HG02759 (cell line): Measurements from ENCODE around the gene IKZF4.
"Not testable (repeated sequence)": the region's sequence is repeated elsewhere in the genome, so short reads cannot be mapped to it uniquely, and the experiment has no call there.

Source experiments
- ATAC-seq: cut with Tn5 transposase; IDR thresholded peaks from one replicate; pipeline ENCODE4 v1.9.1; 2021; ENCODE audit warnings: mild to moderate bottlenecking, moderate library complexity; ENCODE audit not compliant: unreplicated experiment

The IKZF4 gene

GRCh38 chr12:55997535-55997859 is 23.3 kb upstream of the IKZF4 start:
- no peak for ATAC-seq

DNA sequence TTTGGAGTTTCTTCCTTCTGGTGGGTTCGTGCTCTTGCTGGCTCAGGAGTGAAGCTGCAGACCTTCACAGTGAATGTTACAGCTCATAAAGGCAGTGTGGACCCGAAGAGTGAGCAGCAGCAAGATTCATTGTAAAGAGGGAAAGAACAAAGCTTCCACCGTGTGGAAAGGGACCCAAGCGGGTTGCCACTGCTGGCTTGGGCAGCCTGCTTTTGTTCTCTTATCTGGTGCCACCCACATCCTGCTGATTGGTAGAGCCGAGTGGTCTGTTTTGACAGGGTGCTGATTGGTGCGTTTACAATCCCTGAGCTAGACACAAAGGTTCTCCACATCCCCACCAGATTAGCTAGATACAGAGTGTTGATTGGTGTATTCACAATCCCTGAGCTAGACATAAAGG is 21.3 kb upstream of the IKZF4 start:
- ATAC-seq, result not testable (repeated sequence)

GRCh38 chr12:55999999-56000540 is 20.8 kb upstream of the IKZF4 start:
- not testable (repeated sequence) for ATAC-seq

DNA sequence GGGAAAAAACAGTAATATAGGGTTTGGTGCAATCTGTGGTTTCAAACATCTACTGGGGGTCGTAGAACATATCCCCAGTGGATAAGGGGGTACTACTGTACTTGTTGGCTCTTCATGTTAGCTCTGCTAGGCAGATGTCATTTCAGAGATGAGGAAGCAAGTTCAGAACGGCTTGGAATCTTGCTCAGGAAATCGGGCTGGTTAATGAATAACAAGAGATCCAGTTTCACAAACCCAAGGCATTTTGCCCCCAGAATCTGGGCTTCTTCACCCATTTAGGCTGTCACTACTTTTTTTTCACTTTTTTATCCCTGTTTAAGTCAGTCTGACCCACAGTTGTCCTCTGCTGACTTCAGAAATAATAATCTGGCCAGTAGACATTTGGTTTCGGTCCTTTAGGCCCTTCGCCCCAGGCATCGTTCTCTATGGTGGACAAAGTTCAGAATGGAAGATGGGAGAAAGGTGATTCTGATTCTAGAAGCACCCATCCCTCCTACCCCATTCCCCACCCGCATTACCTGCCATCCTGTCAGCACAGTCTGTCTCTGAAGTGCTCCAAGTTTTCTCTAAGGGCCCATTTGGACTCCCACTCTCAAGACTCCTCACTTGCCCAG is 19.2 kb upstream of the IKZF4 start:
- no peak for ATAC-seq

GRCh38 chr12:56003376-56003775 is 17.5 kb upstream of the IKZF4 start:
- not testable (repeated sequence) for ATAC-seq

DNA sequence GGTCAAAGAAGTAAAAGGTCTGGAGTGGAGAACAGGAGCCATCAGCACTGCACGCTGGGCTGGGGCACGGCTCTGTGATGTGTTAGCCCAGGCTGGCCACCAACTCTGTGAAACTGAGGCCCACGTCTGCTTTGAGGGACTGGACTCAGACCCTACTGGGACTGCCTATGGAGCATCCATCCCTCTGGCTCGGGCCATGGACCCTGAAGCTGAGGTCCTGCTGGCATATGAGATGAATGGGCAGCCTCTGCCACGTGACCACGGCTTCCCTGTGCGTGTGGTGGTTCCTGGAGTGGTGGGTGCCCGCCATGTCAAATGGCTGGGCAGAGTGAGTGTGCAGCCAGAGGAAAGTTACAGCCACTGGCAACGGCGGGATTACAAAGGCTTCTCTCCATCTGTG is 16.6 kb upstream of the IKZF4 start:
- ATAC-seq, result no peak

DNA sequence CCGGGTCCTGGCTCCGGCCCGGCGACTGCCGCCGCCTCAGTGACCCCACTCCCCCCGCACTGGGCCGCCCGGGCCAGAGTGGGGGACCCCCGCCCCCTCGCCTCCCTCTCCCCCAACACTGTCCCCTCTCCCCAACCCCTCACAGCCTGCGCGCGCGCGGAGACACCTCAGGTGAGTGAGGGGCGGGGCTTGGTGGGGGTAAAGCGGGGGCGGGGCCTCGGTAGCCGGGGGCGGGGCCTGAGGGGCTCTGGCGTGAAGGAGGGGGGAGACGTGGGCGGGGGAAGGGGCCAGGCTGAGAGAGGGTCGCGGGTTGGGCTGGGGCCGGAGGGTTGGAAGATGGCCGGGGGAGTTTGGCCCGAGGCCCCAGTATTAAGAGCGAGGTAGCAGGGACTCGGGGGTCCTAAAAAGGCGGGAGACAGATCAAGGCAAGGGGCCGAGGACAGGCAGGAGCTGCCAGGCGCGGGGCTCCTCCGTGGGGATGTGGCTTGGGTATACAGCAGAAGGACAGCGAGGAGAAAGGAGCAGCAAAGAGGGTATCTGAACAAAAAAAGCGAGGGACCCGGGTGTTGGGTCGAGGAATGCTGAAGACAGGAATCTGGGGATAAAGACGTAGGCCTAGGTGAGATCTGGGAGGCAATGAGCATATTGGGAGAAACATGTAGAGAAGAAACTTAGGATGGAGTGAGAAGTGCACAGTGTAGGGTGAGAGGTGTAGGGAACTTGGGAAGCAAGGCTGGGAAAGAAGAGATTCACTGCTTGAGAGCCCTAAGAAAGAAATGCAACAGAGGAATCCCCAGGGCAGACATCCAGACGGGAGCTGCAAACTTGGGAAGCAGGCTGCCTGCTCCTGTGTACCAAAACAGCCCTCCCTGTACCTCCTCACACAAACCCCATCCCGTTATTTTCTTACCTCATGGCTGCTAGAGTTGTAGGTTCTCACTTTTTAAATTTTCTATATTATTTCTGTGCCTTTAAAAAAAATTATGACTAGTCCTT is 13.0 kb upstream of the IKZF4 start:
- peak; percentile 41 for ATAC-seq

DNA sequence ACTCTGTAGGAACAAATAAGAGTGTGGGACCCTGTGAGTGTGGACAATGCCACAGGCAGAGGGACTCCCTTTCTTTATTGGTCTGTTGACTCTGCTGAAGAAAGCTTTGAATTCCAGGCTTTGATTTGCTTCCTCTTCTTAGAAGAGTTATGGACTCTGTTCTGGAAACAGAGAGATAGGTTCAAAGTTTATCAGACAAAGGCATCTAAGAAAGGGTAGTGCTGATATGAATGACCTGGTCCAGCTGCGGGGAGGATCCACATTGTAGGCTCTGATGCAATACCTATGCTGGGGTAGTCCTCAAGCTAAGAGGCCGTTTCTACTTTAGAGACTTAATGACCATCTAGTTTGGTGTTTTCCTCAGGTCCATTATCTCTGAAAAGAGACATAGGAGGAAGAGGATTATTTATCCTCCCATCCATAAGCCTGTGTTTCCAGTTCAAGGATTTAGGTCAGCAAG is 10.7 kb upstream of the IKZF4 start:
- no peak for ATAC-seq

DNA sequence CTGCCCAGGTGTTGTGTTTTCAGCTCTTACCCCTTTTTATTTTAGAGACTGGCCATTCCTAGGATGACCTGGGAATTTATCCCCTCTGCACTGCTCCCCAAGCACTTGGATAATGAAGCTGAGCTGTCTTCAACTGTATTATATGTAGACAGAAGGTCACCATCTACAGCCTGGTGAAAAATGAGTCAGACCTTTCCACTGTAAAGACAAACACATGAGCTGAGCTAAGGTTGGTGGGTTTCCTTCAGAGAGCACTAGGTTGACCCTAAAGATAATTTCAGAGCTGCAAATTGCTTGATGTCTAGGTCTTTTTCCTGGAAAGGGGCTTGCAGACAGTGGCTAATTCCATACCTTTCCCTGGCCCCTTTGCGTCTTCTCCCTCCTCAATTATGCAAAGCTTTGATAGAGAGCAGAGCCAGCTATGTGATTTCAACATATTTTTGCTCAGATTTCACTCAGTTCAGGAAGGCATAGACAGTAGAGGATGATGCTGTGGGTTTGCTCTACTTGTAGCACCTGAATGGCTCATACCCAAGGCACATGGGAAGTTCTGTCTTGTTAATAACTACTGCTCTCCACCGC is 9.2 kb upstream of the IKZF4 start:
- ATAC-seq, result no peak

- ATAC-seq, result no peak
Observed at GRCh38 chr12:56013482-56013881, 7.4 kb upstream of the IKZF4 start.

DNA sequence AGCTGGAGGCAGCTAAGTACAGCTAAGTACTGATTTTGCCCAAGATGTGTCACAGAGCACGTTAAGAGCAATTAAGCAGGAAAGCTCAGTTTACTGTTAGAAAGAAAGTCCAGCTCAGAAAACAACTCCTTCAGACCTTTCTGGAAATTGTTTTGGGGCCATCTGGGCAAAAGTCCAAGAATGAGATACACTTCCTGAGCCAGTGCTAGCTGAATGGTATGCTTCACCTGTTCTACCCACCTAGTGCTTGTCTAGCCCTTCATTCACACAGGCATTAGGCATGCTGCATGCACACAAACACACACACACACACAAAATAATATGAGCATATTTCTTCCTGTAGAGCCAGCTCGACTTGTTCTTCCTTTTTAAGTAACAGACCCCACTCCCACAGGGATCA is 6.6 kb upstream of the IKZF4 start:
- ATAC-seq, result no peak

DNA sequence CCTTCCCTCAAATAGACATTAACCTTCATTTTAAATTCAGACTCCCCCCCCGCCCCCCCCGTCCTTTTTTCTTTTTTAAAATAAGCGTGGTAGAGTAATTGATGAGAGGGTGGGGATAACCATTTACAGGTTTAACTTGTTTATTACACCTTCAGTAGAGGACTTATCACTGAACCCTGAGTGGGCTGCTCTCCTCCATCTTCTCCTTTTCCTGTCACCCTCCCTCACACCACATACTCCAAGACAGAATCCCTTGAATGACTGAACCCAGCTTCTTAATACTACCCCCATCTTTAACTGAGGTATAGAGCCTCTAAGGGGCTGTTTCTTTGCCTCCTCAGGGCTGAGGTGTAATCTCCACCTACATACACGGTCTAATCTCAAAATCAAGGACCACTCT is 3.7 kb upstream of the IKZF4 start:
- no peak for ATAC-seq

- ATAC-seq, result no peak
Observed at GRCh38 chr12:56018356-56018755, 2.5 kb upstream of the IKZF4 start.

- ATAC-seq, result no peak
Observed at GRCh38 chr12:56021889-56022497, 1.1 kb downstream of the IKZF4 start.

DNA sequence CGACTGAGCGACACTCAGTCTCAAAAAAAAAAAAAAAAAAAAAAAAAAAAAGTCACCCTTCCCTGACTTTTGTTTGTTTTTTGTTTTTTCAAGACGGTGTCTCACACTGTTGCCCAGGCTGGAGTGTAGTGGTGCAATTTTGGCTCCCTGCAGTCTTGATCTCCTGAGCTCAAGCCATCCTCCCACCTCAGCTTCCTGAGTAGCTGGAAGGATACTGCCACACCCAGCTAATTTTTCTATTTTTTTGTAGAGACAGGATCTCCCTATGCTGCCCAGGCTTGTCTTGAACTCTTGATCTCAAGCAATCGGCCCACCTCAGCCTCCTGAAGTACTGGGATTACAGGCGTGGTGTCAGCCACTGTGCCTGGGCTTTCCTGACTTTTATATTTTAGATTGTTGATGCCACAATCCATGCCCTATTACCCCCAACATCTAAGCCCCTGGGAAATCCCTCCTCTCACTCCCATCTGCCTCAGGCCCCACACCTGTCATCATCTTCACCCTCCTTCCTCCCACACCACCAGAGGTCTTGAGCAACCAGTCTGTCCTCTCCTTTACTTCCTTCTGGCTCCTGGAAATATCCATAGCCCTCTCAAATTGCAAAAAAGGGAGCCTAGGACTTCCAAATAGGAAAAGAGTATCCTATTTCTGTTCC is 7.8 kb downstream of the IKZF4 start:
- no peak for ATAC-seq

GRCh38 chr12:56029166-56029519 is 8.3 kb downstream of the IKZF4 start:
- ATAC-seq, result no peak

- no peak for ATAC-seq
Observed at GRCh38 chr12:56029666-56030293, 8.9 kb downstream of the IKZF4 start.

GRCh38 chr12:56031987-56032386 is 11.1 kb downstream of the IKZF4 start:
- ATAC-seq, result no peak

GRCh38 chr12:56034586-56035332 is 13.9 kb downstream of the IKZF4 start:
- no peak for ATAC-seq

DNA sequence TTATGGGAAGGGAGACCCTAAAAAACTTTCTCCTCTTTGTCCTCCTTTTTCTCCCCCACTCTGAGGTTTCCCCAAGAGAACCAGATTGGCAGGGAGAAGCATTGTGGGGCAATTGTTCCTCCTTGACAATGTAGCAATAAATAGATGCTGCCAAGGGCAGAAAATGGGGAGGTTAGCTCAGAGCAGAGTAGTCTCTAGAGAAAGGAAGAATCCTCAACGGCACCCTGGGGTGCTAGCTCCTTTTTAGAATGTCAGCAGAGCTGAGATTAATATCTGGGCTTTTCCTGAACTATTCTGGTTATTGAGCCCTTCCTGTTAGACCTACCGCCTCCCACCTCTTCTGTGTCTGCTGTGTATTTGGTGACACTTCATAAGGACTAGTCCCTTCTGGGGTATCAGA is 16.3 kb downstream of the IKZF4 start:
- no peak for ATAC-seq
